Measurements from ENCODE around the gene BCL2L15.

BCL2L15 gene

GRCh38 chr1:113899111-113899510 lies 11.7 kb upstream of the BCL2L15 start:
- DNase-seq (ENCODE audit: low read depth) = no peak
- H3K4me3 ChIP-seq (replicated peaks; ENCODE audit: low read depth, low read length) = no peak overlapping the region
- no peak for TF ChIP-seq CTCF (IDR thresholded peaks at IDR 0.05; ENCODE audit: low read length, missing control alignments)

- DNase-seq (ENCODE audit: low read depth) = no peak
- TF ChIP-seq CTCF (IDR thresholded peaks at IDR 0.05; ENCODE audit: low read length, missing control alignments) = no peak
These were observed 10.9 kb upstream of the BCL2L15 start for GRCh38 chr1:113898241-113898814.

GRCh38 chr1:113895961-113896360 lies 8.6 kb upstream of the BCL2L15 start:
- DNase-seq (ENCODE audit: low read depth) = no peak
- no peak overlapping the region for H3K4me3 ChIP-seq (replicated peaks; ENCODE audit: low read depth, low read length)
- TF ChIP-seq CTCF (IDR thresholded peaks at IDR 0.05; ENCODE audit: low read length, missing control alignments) = no peak

More at GRCh38 chr1:113898241-113898814, 10.9 kb upstream of the BCL2L15 start:
- H3K4me3 ChIP-seq (replicated peaks; ENCODE audit: low read depth, low read length) = no peak overlapping the region

- no peak for TF ChIP-seq CTCF (IDR thresholded peaks at IDR 0.05; ENCODE audit: low read length, missing control alignments)
- no peak for DNase-seq (ENCODE audit: low read depth)
- no peak overlapping the region for H3K4me3 ChIP-seq (replicated peaks; ENCODE audit: low read depth, low read length)
These were observed 7.7 kb upstream of the BCL2L15 start for GRCh38 chr1:113895098-113895497.

- no peak for DNase-seq (ENCODE audit: low read depth)
- H3K4me3 ChIP-seq (replicated peaks; ENCODE audit: low read depth, low read length) = no peak overlapping the region
- TF ChIP-seq CTCF (IDR thresholded peaks at IDR 0.05; ENCODE audit: low read length, missing control alignments) = no peak
These were observed 5.9 kb upstream of the BCL2L15 start for GRCh38 chr1:113893267-113893666.

- no peak for DNase-seq (ENCODE audit: low read depth)
- no peak overlapping the region for H3K4me3 ChIP-seq (replicated peaks; ENCODE audit: low read depth, low read length)
- no peak for TF ChIP-seq CTCF (IDR thresholded peaks at IDR 0.05; ENCODE audit: low read length, missing control alignments)
These were observed 4.3 kb upstream of the BCL2L15 start for GRCh38 chr1:113891631-113892220.

- H3K4me3 ChIP-seq (replicated peaks; ENCODE audit: low read depth, low read length) = no peak overlapping the region
- no peak for TF ChIP-seq CTCF (IDR thresholded peaks at IDR 0.05; ENCODE audit: low read length, missing control alignments)
- DNase-seq (ENCODE audit: low read depth) = no peak
These were observed 3.4 kb upstream of the BCL2L15 start for GRCh38 chr1:113890816-113891215.

Data from fibroblast of pulmonary artery (primary cell).